ENCODE measurements around the gene CAAP1. TPM values are rescaled to one million over a fixed set of nuclear protein-coding genes. Genes with fewer than 3 reads are reported as not detected.
"Not testable (repeated sequence)": the region's sequence is repeated elsewhere in the genome, so short reads cannot be mapped to it uniquely, and the experiment has no call there.

Gene CAAP1
- polyA plus RNA-seq, 4 donors = 22.8 to 52.0 (median 42.1) TPM

- DNase-seq (ENCODE audit: low read depth in 4 of 4, low spot score in 3 of 4) = peak in 1 of 4 donors; percentile 7
These were observed 36.1 kb downstream of the CAAP1 start for GRCh38 chr9:26856413-26857032.

- no peak for DNase-seq (ENCODE audit: low read depth in 4 of 4, low spot score in 3 of 4)
These were observed 41.6 kb downstream of the CAAP1 start for GRCh38 chr9:26850995-26851394.

GRCh38 chr9:26833792-26834191 is 58.8 kb downstream of the CAAP1 start:
- DNase-seq (ENCODE audit: low read depth in 4 of 4, low spot score in 3 of 4) = peak in 1 of 4 donors; percentile 7

- not testable (repeated sequence) for DNase-seq (ENCODE audit: low read depth in 4 of 4, low spot score in 3 of 4)
These were observed 64.1 kb downstream of the CAAP1 start for GRCh38 chr9:26828391-26828955.

- no peak for DNase-seq (ENCODE audit: low read depth in 4 of 4, low spot score in 3 of 4)
These were observed 77.8 kb downstream of the CAAP1 start for GRCh38 chr9:26814799-26815198.

GRCh38 chr9:26813247-26813646 is 79.4 kb downstream of the CAAP1 start:
- DNase-seq (ENCODE audit: low read depth in 4 of 4, low spot score in 3 of 4) = no peak

- DNase-seq (ENCODE audit: low read depth in 4 of 4, low spot score in 3 of 4) = no peak
These were observed 80.4 kb downstream of the CAAP1 start for GRCh38 chr9:26812217-26812616.

- DNase-seq (ENCODE audit: low read depth in 4 of 4, low spot score in 3 of 4) = no peak
These were observed 81.5 kb downstream of the CAAP1 start for GRCh38 chr9:26811106-26811505.

GRCh38 chr9:26809795-26810194 is 82.8 kb downstream of the CAAP1 start:
- no peak for DNase-seq (ENCODE audit: low read depth in 4 of 4, low spot score in 3 of 4)

GRCh38 chr9:26807161-26807560 is 85.4 kb downstream of the CAAP1 start:
- no peak for DNase-seq (ENCODE audit: low read depth in 4 of 4, low spot score in 3 of 4)

GRCh38 chr9:26802921-26803320 is 89.7 kb downstream of the CAAP1 start:
- DNase-seq (ENCODE audit: low read depth in 4 of 4, low spot score in 3 of 4) = no peak

GRCh38 chr9:26801772-26802171 is 90.8 kb downstream of the CAAP1 start:
- no peak for DNase-seq (ENCODE audit: low read depth in 4 of 4, low spot score in 3 of 4)

GRCh38 chr9:26800322-26800721 is 92.3 kb downstream of the CAAP1 start:
- DNase-seq (ENCODE audit: low read depth in 4 of 4, low spot score in 3 of 4) = no peak

- DNase-seq (ENCODE audit: low read depth in 4 of 4, low spot score in 3 of 4) = no peak
These were observed 101.3 kb downstream of the CAAP1 start for GRCh38 chr9:26791274-26791673.

Other genes starting within 250 kb of the CAAP1 start
- 10 to 100 TPM; 33.8 to 51.9 (median 45.9) TPM for gene PLAA, start 54.4 kb upstream of the CAAP1 start, polyA plus RNA-seq (ENCODE audit: insufficient read length in 4 of 4)
- 10 to 100 TPM; 24.0 to 50.1 (median 41.7) TPM for gene IFT74, start 63.6 kb upstream of the CAAP1 start, polyA plus RNA-seq (ENCODE audit: insufficient read length in 4 of 4)
- 10 to 100 TPM in 3 of 4 donors, under 1 TPM in 1; 0.38 to 15.6 (median 14.5) TPM for gene LRRC19, start 112.9 kb upstream of the CAAP1 start, polyA plus RNA-seq (ENCODE audit: insufficient read length in 4 of 4)
- gene TEK, start 216.4 kb upstream of the CAAP1 start, polyA plus RNA-seq (ENCODE audit: insufficient read length in 4 of 4) = 10 to 100 TPM; 29.3 to 54.5 (median 36.2) TPM

All from left renal pelvis (tissue), 4 donors.